ENCODE results near the gene RHO.
"Not testable (repeated sequence)": the region's sequence is repeated elsewhere in the genome, so short reads cannot be mapped to it uniquely, and the experiment has no call there.

- TF ChIP-seq KLF1 (tag by site-specific recombination; IDR thresholded peaks at IDR 0.05); CTCF (tag by site-specific recombination; IDR thresholded peaks at IDR 0.05); REST (tag by site-specific recombination; IDR thresholded peaks at IDR 0.05); ZNF558 (tag by site-specific recombination; IDR thresholded peaks at IDR 0.05); ZNF354C (tag by site-specific recombination; IDR thresholded peaks at IDR 0.05; ENCODE audit: borderline replicate concordance, low read depth): not testable (repeated sequence)
- TF ChIP-seq, protein P1, sequence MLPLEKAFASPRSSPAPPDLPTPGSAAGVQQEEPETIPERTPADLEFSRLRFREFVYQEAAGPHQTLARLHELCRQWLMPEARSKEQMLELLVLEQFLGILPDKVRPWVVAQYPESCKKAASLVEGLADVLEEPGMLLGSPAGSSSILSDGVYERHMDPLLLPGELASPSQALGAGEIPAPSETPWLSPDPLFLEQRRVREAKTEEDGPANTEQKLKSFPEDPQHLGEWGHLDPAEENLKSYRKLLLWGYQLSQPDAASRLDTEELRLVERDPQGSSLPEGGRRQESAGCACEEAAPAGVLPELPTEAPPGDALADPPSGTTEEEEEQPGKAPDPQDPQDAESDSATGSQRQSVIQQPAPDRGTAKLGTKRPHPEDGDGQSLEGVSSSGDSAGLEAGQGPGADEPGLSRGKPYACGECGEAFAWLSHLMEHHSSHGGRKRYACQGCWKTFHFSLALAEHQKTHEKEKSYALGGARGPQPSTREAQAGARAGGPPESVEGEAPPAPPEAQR (tag by site-specific recombination; IDR thresholded peaks at IDR 0.05): not testable (repeated sequence)
Observed at GRCh38 chr3:129498603-129499488, 29.6 kb upstream of the RHO start.

Measured in HEK293 (cell line).